ENCODE data around the gene TMEM108.

TMEM108 gene

GRCh38 chr3:133206921-133207320 is 168.7 kb downstream of the TMEM108 start:
- TF ChIP-seq CTCF (IDR thresholded peaks at IDR 0.05; ENCODE audit: unreplicated experiment in 3 of 3), result no peak
- Mint-ChIP-seq H3K27me3 (ENCODE audit: low read depth) (peaks cover 3% of the 10 kb centered on the region), H3K27ac (no peak overlapping the region), H3K36me3 (ENCODE audit: low read depth) (no peaks in the 10 kb centered on the region), H3K4me1 (peaks cover 24% of the 10 kb centered on the region), H3K4me3 (no peak overlapping the region), H3K9me3 (peaks cover 33% of the 10 kb centered on the region)

- Mint-ChIP-seq H3K4me3 (no peak overlapping the region), H3K9me3 (peaks cover 21% of the 10 kb centered on the region), H3K4me1 (peaks cover 24% of the 10 kb centered on the region), H3K36me3 (ENCODE audit: low read depth) (no peaks in the 10 kb centered on the region), H3K27me3 (ENCODE audit: low read depth) (peaks cover 3% of the 10 kb centered on the region), H3K27ac (no peak overlapping the region)
- no peak for TF ChIP-seq CTCF (IDR thresholded peaks at IDR 0.05; ENCODE audit: unreplicated experiment in 3 of 3)
Observed at GRCh38 chr3:133208184-133208583, 170.0 kb downstream of the TMEM108 start.

- H3K4me1 Mint-ChIP-seq, result peaks cover 29% of the 10 kb centered on the region
- peaks cover 8% of the 10 kb centered on the region for H3K9me3 Mint-ChIP-seq
- no peak overlapping the region for H3K4me3 Mint-ChIP-seq
- peak overlapping the region in 1 of 3 experiments; percentile 38 for H3K27ac Mint-ChIP-seq
- H3K27me3 Mint-ChIP-seq (ENCODE audit: low read depth), result peaks cover 3% of the 10 kb centered on the region
- no peak for TF ChIP-seq CTCF (IDR thresholded peaks at IDR 0.05; ENCODE audit: unreplicated experiment in 3 of 3)
- H3K36me3 Mint-ChIP-seq (ENCODE audit: low read depth), result no peaks in the 10 kb centered on the region
Observed at GRCh38 chr3:133209871-133210550, 171.8 kb downstream of the TMEM108 start.

GRCh38 chr3:133210656-133211055 is 172.5 kb downstream of the TMEM108 start:
- Mint-ChIP-seq H3K27me3 (ENCODE audit: low read depth) (peaks cover 3% of the 10 kb centered on the region), H3K36me3 (ENCODE audit: low read depth) (no peaks in the 10 kb centered on the region), H3K4me1 (peaks cover 29% of the 10 kb centered on the region)

GRCh38 chr3:133211449-133211848 is 173.3 kb downstream of the TMEM108 start:
- no peaks in the 10 kb centered on the region for H3K36me3 Mint-ChIP-seq (ENCODE audit: low read depth)
- H3K9me3 Mint-ChIP-seq, result no peaks in the 10 kb centered on the region
- peaks cover 3% of the 10 kb centered on the region for H3K27me3 Mint-ChIP-seq (ENCODE audit: low read depth)
- no peak overlapping the region for H3K4me3 Mint-ChIP-seq
- no peak for TF ChIP-seq CTCF (IDR thresholded peaks at IDR 0.05; ENCODE audit: unreplicated experiment in 3 of 3)
- peak overlapping the region; percentile 38 to 77 (median 39) for H3K27ac Mint-ChIP-seq
- peaks cover 29% of the 10 kb centered on the region for H3K4me1 Mint-ChIP-seq

More at GRCh38 chr3:133210656-133211055, 172.5 kb downstream of the TMEM108 start:
- TF ChIP-seq CTCF (IDR thresholded peaks at IDR 0.05; ENCODE audit: unreplicated experiment in 3 of 3), result no peak
- H3K9me3 Mint-ChIP-seq, result peaks cover 4% of the 10 kb centered on the region
- H3K4me3 Mint-ChIP-seq, result no peak overlapping the region
- peak overlapping the region in 2 of 3 experiments; percentile 38 to 45 for H3K27ac Mint-ChIP-seq

GRCh38 chr3:133211856-133212255 is 173.7 kb downstream of the TMEM108 start:
- H3K4me1 Mint-ChIP-seq, result peaks cover 29% of the 10 kb centered on the region
- H3K4me3 Mint-ChIP-seq, result no peak overlapping the region
- H3K36me3 Mint-ChIP-seq (ENCODE audit: low read depth), result no peaks in the 10 kb centered on the region
- H3K9me3 Mint-ChIP-seq, result peaks cover under 1% of the 10 kb centered on the region
- H3K27ac Mint-ChIP-seq, result peak overlapping the region; percentile 38 to 77 (median 39)
- H3K27me3 Mint-ChIP-seq (ENCODE audit: low read depth), result peaks cover 3% of the 10 kb centered on the region
- TF ChIP-seq CTCF (IDR thresholded peaks at IDR 0.05; ENCODE audit: unreplicated experiment in 3 of 3), result no peak
